NAMALWA (cell line): ENCODE measurements around the gene SORCS2.

Experiments used
- DNase-seq: peaks from one replicate; pipeline ENCODE4 v3.0.0-alpha.2; 2015; ENCODE audit warnings: low spot score

Gene SORCS2

GRCh38 chr4:7428261-7429068 is 236.1 kb downstream of the SORCS2 start:
- DNase-seq, result no peak

- no peak for DNase-seq
Measured at GRCh38 chr4:7429069-7429416, 236.7 kb downstream of the SORCS2 start.

GRCh38 chr4:7429601-7430078 is 237.3 kb downstream of the SORCS2 start:
- no peak for DNase-seq

GRCh38 chr4:7430368-7430964 is 238.1 kb downstream of the SORCS2 start:
- no peak for DNase-seq

- no peak for DNase-seq
Measured at GRCh38 chr4:7430965-7431695, 238.8 kb downstream of the SORCS2 start.

GRCh38 chr4:7431696-7432530 is 239.6 kb downstream of the SORCS2 start:
- DNase-seq, result no peak

GRCh38 chr4:7432531-7433375 is 240.4 kb downstream of the SORCS2 start:
- DNase-seq, result no peak

- DNase-seq, result no peak
Measured at GRCh38 chr4:7433376-7434140, 241.2 kb downstream of the SORCS2 start.

GRCh38 chr4:7434141-7434765 is 241.9 kb downstream of the SORCS2 start:
- DNase-seq, result no peak

- no peak for DNase-seq
Measured at GRCh38 chr4:7434766-7435150, 242.4 kb downstream of the SORCS2 start, which contains the start of gene PSAPL1. TSS of gene PSAPL1 (minus strand) at chr4:7434930. CDS start at chr4:7434879, 51 bp downstream.

- DNase-seq, result no peak
Measured at GRCh38 chr4:7435471-7436061, 243.2 kb downstream of the SORCS2 start.

GRCh38 chr4:7436256-7436655 is 243.9 kb downstream of the SORCS2 start:
- DNase-seq, result no peak

- DNase-seq, result no peak
Measured at GRCh38 chr4:7439699-7440098, 247.4 kb downstream of the SORCS2 start.

- no peak for DNase-seq
Measured at GRCh38 chr4:7441201-7441600, 248.9 kb downstream of the SORCS2 start.

GRCh38 chr4:7442574-7443162 is 250.3 kb downstream of the SORCS2 start:
- no peak for DNase-seq

- DNase-seq, result no peak
Measured at GRCh38 chr4:7444314-7444713, 252.0 kb downstream of the SORCS2 start.

GRCh38 chr4:7444731-7445130 is 252.4 kb downstream of the SORCS2 start:
- DNase-seq, result no peak

- DNase-seq, result no peak
Measured at GRCh38 chr4:7447236-7447635, 254.9 kb downstream of the SORCS2 start.

- no peak for DNase-seq
Measured at GRCh38 chr4:7448036-7448435, 255.7 kb downstream of the SORCS2 start.
